Loucy (cell line): ENCODE data around the gene PPIE.

ENCODE experiments used
- CTCF ChIP-seq: fragments of 200-600 bp; sonication (generic); conservative IDR thresholded peaks from 2 replicates; pipeline ENCODE4 v1.5.1; 2014; ENCODE audit warnings: mild to moderate bottlenecking, antibody characterized with exemption, low read length
- EZH2phosphoT487 ChIP-seq: fragments of 200-600 bp; IDR thresholded peaks from 2 replicates; pipeline ENCODE4 v1.6.1; 2018; ENCODE audit warnings: antibody characterized with exemption, mild to moderate bottlenecking, moderate library complexity, borderline replicate concordance

GRCh38 chr1:39722495-39722894 is 16.2 kb upstream of the PPIE start:
- TF ChIP-seq CTCF (no peak), EZH2phosphoT487 (no peak)
